Gastrocnemius medialis (tissue), 4 donors: ENCODE results near the gene SEC16A. TPM values are rescaled to one million over a fixed set of nuclear protein-coding genes. Genes with fewer than 3 reads are reported as not detected.

Experiments
- ATAC-seq, 2 donors: fragments of 150-250 bp; one replicate each; pipeline ENCODE4 v1.9.1; 2016
- DNase-seq, 2 donors: peaks; one replicate each; pipeline ENCODE4 v3.0.0-alpha.2; 2019
- H3K27ac ChIP-seq, 4 donors: fragments of 200-600 bp; sonication (generic); 1 replicate in 1 of 4; 2 replicates in 3 of 4; pipeline ENCODE4 v1.5.1; 2016 to 2018; ENCODE audit warnings: mild to moderate bottlenecking in 2 of 4, moderate library complexity in 1 of 4
- H3K27me3 ChIP-seq, 3 donors: fragments of 200-600 bp; sonication (generic) in 2 of 3; 1 replicate in 1 of 3; 2 replicates in 2 of 3; pipeline versions ENCODE4 v1.5.1 to v1.6.0; 2016 to 2019; ENCODE audit warnings: mild to moderate bottlenecking in 1 of 3, moderate library complexity in 1 of 3
- H3K36me3 ChIP-seq, 2 donors: fragments of 200-600 bp; sonication (generic) in 1 of 2; one replicate each; pipeline ENCODE4 v1.5.1; 2017 to 2018
- H3K4me1 ChIP-seq, 2 donors: fragments of 200-600 bp; sonication (generic) in 1 of 2; one replicate each; pipeline ENCODE4 v1.5.1; 2016 to 2017; ENCODE audit warnings: mild to moderate bottlenecking in 2 of 2
- H3K4me3 ChIP-seq, 4 donors: fragments of 200-600 bp; sonication (generic) in 3 of 4; 1 replicate in 1 of 4; 2 replicates in 3 of 4; pipeline ENCODE4 v1.5.1; 2016 to 2019; ENCODE audit warnings: mild to moderate bottlenecking in 2 of 4
- H3K9me3 ChIP-seq, 3 donors: fragments of 200-600 bp; sonication (generic) in 2 of 3; 1 replicate in 1 of 3; 2 replicates in 2 of 3; pipeline ENCODE4 v1.5.1; 2016 to 2019
- CTCF ChIP-seq, 5 experiments: fragments of 450-650 bp in 3 of 5; fragments of 200-600 bp in 2 of 5; sonication (generic) in 2 of 5; IDR thresholded peaks in 4 of 5; conservative IDR thresholded peaks in 1 of 5; 1 replicate in 4 of 5; 2 replicates in 1 of 5; pipeline ENCODE4 v1.5.1; 2016 to 2019; ENCODE audit warnings: antibody characterized with exemption in 5 of 5, mild to moderate bottlenecking in 3 of 5, moderate library complexity in 3 of 5
- POLR2A ChIP-seq, 2 donors: fragments of 450-650 bp; IDR thresholded peaks; one replicate each; pipeline ENCODE4 v1.6.1; 2017; ENCODE audit warnings: antibody characterized with exemption in 2 of 2, mild to moderate bottlenecking in 2 of 2, moderate library complexity in 2 of 2
- in situ Hi-C, 4 donors: fragments of 200-750 bp; cut with MboI; loops; one replicate each; pipeline versions ENCODE4 v1.15.0 to v1.8.0; 2017; ENCODE audit warnings: low sequenced_read_pairs in 4 of 4
- intact Hi-C: fragments of 100-400 bp; cut with DNase I; formaldehyde crosslinking; loops from one replicate; pipeline ENCODE4 v1.15.1; 2023; ENCODE audit warnings: low total_unique reads
- total RNA-seq, 4 donors: library from RNA; depleted of rRNA; stranded (reverse); fragments of >200 nt; gene quantifications; one replicate each; pipeline versions ENCODE4 v1.1.0 to v1.2.3, GENCODE V29; 2016

Gene SEC16A
- total RNA-seq, 4 donors from 2014 or later: 23.9 to 50.4 (median 46.6) TPM

DNA sequence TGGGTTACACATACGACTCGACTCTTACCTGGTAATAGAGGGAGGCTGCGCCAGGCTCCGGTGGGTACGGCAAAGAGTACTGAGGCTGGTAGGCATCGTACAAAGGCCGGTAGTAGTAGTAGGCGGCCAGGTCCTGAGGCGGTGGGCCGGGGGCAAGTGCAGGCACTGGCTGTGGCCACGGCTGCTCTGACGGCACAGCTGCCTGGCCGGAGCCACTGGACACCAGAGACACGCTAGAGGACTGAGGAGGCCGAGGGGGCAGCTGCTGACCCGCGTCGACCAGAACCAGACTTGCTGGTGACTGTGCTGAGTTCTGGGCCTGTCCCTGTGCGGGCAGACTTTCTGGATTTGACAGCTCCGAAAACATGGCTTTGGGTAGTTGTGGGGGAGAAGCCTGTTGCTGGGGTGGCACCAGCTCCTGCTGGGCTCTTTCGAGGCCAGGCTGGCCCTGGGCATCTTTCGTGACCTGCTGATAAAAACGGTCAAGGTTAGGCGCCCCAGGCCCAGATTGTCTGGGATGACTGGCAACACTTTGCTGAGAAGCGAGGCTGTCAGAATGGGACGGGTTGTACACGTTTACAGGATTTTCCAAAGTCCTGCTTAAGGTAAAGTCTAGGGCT lies 8.7 kb downstream of the SEC16A start:
- H3K4me1 ChIP-seq: no peaks in the 10 kb centered on the region
- no peak for TF ChIP-seq CTCF (IDR thresholded peaks at IDR 0.05 in 4 of 5, conservative IDR thresholded peaks at IDR 0.05 in 1 of 5)
- no peak for TF ChIP-seq POLR2A (IDR thresholded peaks at IDR 0.05)
- in situ Hi-C loops (no loop called here), intact Hi-C loops (no loop called here)
- H3K27ac ChIP-seq: no peak overlapping the region
- DNase-seq: no peak
- H3K36me3 ChIP-seq: peaks cover 0 to 82% of the 10 kb centered on the region in 2 donors
- H3K27me3 ChIP-seq: no peaks in the 10 kb centered on the region
- H3K4me3 ChIP-seq: no peak overlapping the region
- no peaks in the 10 kb centered on the region for H3K9me3 ChIP-seq
- no peak for ATAC-seq

DNA sequence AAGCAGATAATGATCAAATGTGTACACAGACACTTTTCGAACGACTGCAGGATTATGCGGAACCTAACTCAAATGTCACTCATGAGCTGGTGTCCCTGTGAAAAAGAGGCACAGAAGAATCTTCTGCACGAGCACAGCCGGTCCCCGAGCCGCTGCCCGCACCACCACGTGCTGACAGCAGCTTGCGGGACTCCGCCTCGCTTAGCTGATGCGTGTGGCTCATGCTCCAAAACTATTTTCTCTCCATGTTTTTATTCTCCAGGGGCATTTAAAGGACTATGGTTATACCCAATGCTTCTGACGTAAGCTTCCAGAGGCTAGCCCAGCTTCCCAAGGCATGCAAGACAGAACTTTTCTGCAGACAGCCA lies 9.5 kb downstream of the SEC16A start:
- H3K4me3 ChIP-seq: no peak overlapping the region
- peaks cover 0 to 85% of the 10 kb centered on the region in 2 donors for H3K36me3 ChIP-seq
- in situ Hi-C loops (no loop called here), intact Hi-C loops (no loop called here)
- no peaks in the 10 kb centered on the region for H3K9me3 ChIP-seq
- ATAC-seq (no peak), DNase-seq (no peak)
- H3K4me1 ChIP-seq: no peaks in the 10 kb centered on the region
- no peaks in the 10 kb centered on the region for H3K27me3 ChIP-seq
- no peak overlapping the region for H3K27ac ChIP-seq
- TF ChIP-seq CTCF (IDR thresholded peaks at IDR 0.05 in 4 of 5, conservative IDR thresholded peaks at IDR 0.05 in 1 of 5) (no peak), POLR2A (IDR thresholded peaks at IDR 0.05) (no peak)

DNA sequence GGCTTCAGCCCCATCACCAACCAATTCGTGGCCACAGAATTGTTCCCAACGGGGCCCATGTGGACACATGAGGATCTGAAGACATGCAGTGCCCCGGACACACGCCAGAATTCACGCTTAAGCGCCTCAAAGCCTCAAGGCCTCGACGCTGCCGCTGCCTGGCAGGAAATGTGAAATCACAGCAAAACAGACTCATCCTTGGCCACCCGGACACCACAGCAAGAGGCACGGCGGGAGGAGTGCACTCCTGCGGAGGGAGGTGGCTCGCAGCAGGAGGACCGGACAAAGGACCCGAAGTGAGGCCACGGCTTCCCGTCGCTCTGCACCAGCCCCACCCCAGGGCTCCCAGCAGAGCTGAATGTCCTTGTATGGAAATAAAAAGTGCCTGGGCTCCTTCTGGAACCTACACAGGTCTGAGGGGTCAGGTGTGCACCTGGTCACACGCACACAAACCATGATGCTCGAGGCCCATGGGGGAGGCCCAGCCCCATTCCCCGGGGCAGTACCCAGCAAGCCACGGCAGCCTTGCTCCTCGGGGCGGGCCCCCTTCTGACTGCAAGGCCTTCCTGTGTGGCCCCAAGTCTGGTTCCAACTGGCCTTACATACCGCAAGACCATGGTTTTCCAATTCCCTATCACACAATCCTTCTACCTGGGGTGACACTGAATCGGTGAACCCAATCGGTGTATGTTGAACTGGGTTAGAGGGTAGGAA lies 10.0 kb downstream of the SEC16A start:
- in situ Hi-C loops (no loop called here), intact Hi-C loops (no loop called here)
- ATAC-seq: no peak
- TF ChIP-seq POLR2A (IDR thresholded peaks at IDR 0.05): no peak
- no peak for TF ChIP-seq CTCF (IDR thresholded peaks at IDR 0.05 in 4 of 5, conservative IDR thresholded peaks at IDR 0.05 in 1 of 5)
- Histone ChIP-seq H3K27me3 (no peaks in the 10 kb centered on the region), H3K4me1 (no peaks in the 10 kb centered on the region), H3K4me3 (no peak overlapping the region), H3K36me3 (peaks cover 0 to 89% of the 10 kb centered on the region in 2 donors), H3K27ac (no peak overlapping the region), H3K9me3 (no peaks in the 10 kb centered on the region)
- DNase-seq: no peak

GRCh38 chr9:136471802-136472487 lies 10.9 kb downstream of the SEC16A start:
- TF ChIP-seq CTCF (IDR thresholded peaks at IDR 0.05 in 4 of 5, conservative IDR thresholded peaks at IDR 0.05 in 1 of 5) (no peak), POLR2A (IDR thresholded peaks at IDR 0.05) (no peak)
- in situ Hi-C loops (no loop called here), intact Hi-C loops (no loop called here)
- Histone ChIP-seq H3K27ac (no peak overlapping the region), H3K4me1 (no peaks in the 10 kb centered on the region), H3K36me3 (peaks cover 0 to 89% of the 10 kb centered on the region in 2 donors), H3K27me3 (no peaks in the 10 kb centered on the region), H3K9me3 (no peaks in the 10 kb centered on the region), H3K4me3 (no peak overlapping the region)
- no peak for DNase-seq
- no peak for ATAC-seq
